Activated CD4-positive, alpha-beta T cell treated with anti-CD3 and anti-CD28 coated beads for 1 hour (primary cell): ENCODE measurements around the gene LRRC72.
"Not testable (repeated sequence)": the region's sequence is repeated elsewhere in the genome, so short reads cannot be mapped to it uniquely, and the experiment has no call there.

Experiments
- DNase-seq: peaks from one replicate; pipeline ENCODE4 v3.0.0-alpha.2; 2020

The LRRC72 gene

DNA sequence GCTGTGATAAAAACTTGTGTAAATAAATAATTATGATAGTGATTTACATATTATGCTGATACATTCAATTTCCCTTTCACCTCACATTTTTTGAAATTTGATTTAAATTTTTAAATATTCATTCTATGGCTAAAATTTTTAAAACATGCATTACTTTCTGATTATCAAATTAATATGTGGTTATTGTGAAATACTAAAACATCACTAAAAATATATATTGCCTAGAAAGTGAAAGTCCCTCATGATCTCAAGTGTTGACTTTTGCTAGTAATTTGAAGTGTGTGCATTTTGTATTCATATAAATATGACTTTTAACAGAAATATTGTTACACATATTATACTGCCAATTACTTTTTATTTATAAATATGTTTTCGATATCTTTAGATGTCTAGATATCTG, 3.1 kb downstream of the LRRC72 start:
- DNase-seq, result no peak

DNA sequence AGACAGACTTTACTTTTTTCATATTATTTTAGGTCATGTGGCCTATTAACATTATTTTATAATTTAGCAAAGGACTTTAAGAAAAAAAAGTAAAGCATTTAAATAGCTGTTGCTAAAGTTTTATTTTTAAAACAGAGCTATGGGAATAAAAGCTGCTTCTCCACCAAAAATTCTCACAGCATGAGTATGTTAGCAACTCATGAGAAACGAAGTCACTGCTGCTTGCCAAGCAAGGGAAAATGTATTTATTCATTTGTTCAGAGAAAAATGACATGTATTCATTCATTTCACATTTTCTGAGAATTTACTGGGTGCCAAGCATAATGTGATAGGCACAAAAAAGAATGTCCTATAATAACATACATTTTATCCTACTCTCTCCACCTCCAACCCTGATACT, 5.1 kb downstream of the LRRC72 start:
- DNase-seq, result no peak

DNA sequence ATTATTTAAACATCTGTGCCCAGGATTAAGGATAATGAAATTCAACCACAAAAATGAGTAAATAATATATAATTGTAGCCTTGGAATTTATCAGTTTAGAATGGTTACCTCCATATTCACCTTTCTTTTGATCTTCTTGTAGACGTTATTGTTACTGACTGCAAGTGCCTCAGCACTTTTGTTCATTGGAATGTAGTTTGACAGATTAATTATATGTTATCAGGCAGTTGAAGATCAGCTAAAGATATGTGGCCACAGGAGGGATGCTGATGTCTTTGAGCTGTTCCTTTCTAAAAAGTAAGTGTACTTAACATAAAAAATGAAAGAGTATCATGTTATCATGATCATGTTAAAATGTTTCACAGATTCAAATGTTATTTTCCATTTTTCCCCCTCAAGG, 5.6 kb downstream of the LRRC72 start:
- no peak for DNase-seq

DNA sequence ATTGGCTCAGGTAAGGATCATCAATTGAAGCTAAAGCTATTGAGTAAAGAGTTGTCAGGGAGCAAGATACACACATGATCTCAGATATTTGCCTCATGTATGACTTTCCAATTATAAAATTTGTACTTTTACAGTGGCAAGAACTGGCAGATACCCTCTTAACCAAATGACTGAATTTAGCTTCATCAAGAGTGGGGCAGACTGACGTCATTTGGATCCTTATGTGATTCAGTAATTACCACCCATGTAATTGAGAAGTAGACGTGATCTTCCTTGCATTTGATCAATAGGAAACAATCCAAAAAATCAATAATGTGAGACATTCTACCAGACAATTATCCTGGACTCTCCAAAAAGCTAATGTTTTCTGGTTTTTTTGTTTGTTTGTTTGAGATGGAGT, 8.9 kb downstream of the LRRC72 start:
- no peak for DNase-seq

DNA sequence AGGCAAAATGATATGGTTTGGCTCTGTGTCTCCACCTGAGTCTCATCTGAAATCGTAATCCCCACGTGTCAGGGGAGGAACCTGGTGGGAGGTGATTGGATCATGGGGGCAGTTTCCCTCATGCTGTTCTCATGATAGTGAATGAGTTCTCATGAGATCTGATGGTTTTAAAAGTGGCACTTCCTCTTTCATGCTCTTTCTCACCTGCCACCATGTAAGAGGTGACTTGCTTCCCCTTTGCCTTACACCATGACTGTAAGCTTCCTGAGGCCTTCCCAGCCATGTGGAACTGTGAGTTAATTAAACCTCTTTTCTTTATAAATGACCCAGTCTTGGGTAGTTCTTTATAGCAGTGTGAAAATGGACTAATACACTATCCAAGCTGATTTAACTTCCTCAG, 13.9 kb downstream of the LRRC72 start:
- DNase-seq, result not testable (repeated sequence)

DNA sequence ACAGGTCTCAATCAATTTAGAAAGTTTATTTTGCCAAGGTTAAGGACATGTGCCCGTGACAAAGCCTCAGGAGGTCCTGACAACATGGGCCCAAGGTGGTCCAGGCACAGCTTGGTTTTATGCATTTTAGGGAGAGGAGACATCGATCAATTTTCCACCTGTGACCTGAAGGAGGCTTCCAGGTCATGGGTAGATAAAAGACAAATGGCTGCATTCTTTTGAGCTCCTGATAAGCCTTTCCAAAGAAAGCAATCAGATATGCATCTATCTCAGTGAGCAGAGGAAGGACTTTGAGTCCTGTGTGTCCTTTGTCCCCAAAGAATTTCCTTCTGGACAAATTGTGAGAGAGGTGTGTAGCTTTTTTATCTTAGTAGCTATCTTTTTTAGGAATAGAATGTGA, 15.8 kb downstream of the LRRC72 start:
- no peak for DNase-seq

DNA sequence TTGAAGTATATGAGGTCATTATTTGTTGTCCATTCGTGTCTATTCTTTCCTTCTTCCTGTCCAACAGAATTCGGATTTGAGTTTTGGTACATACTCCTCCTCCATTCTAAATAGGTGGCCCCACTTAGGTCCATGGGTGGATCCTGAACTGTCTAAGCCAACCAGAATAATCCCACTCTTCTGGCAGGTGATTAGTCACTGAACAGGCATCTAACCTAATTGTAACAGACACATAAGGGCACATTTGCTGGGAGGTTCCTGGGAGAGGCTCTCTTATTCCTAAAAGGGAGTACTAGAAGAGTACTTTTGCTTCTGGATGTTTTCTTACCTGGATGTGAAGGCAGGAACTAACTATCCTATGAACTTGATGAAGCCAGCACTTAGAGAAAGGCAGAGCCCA, 16.8 kb downstream of the LRRC72 start:
- DNase-seq, result no peak

DNA sequence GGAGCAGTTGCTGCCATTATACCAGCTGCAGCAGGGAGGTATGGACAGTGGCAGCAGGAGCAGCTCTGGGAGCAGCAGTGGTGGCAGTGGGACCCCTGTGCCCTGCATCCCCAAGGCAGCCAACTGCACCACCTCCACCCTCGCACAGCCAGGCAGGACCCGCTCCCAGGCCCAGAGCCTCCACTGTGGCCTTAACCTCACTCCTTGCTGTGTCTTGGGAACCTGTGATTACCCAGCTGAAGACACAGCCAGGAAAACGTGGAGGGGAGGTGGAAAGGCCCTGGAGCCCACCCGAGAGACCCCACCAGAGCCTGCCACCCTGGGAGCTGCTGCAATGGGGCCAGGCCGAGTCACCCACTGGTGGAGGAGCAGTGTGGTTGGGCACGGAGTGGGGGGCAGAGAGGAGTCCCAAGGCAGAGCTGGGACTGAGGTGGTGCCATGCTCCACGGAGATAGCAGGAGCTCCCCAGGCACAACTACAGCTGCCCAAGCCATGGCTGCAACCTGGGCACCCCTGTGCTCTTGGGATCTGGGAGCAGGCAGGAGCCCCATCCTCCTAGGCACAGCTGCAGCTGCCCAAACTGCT, 20.4 kb downstream of the LRRC72 start:
- DNase-seq, result no peak

DNA sequence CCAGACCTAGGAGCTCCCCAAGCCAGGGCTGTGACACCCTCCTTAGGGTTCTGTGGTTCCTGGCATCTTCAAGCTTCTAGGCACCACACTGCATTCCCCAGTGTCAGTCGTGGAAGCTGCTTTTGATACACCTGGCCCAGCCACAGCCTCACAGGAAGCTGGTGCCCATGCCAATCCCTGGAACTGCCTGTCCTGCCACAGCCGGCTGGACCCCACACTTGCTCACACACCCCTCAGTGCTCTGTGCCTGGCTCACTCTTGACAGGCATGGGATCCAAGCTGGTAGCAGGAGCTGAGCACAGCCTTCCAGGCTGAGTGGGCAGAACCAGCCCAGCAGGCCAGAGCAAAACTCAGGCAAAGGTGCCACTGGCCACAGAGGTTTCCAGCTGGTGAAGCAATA, 21.8 kb downstream of the LRRC72 start:
- DNase-seq, result no peak

DNA sequence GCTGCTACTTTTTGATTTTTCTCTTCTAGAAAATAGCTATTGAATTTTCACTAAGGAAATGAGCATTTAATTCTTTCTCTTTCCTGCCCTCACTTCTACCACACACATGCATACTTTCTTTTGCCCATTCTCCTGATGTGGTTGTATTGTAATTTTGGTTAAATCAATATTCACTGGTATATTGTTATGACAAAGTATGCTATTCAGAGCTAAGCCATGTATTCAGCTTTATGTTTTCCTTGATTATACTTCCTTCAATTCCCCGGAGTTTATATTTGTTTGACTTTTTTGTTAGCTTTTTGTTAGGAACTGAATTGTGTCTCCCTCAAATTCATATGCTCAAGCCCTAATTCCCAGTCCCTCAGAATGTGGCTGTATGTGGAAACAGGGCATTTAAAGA, 24.0 kb downstream of the LRRC72 start:
- no peak for DNase-seq

DNA sequence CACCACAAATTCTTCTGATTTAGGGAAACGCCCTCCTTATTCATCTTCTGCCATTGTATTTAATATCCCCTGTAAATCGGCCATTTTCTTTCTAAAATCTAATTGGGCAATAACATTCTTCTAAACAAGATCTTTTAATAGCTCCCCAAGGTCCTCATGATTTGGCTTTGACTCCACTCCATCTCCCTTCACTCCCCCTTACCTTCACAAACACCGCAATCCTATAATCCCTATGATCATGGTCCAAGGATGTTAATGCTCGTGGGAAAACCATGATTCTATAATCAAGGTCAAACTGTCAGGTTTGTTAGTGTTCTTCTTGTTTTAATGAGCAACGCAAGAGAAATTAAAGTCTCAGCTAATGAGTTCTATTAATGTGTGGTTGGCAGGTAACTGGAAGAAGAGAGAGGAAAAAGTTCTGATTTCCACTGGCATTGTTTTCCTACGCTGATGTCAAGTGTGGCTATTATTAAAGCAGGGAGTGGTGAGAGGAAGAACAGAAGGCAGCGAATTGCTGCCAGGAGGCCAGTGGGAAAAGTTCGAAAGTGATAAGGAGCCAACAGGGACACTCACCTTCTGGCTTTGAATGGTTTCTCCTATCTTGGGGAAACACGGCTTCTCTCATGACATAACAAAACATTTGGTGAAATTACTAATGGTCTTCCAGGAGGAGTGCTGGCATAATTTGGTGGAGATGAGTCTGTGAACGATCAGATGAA, 28.1 kb downstream of the LRRC72 start:
- no peak for DNase-seq

DNA sequence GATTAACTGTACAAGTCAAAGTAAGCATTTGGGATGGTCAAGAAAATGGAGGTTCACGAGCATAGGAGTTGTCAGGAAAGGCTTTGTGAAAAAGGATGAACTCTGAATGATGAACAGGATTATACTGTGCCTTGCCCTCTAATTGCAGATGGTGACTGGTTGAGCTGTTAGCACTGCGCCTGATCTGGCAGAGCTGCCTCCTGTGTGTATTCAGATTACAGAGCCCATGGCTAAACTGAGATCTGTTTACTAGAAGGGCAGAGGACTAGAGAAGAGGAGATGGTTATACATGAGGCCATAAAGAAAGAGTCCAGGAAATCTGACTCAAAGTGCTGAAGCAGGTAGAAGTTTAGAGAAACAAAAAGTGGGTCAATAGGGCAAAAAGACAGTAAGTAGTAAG, 29.7 kb downstream of the LRRC72 start:
- no peak for DNase-seq

DNA sequence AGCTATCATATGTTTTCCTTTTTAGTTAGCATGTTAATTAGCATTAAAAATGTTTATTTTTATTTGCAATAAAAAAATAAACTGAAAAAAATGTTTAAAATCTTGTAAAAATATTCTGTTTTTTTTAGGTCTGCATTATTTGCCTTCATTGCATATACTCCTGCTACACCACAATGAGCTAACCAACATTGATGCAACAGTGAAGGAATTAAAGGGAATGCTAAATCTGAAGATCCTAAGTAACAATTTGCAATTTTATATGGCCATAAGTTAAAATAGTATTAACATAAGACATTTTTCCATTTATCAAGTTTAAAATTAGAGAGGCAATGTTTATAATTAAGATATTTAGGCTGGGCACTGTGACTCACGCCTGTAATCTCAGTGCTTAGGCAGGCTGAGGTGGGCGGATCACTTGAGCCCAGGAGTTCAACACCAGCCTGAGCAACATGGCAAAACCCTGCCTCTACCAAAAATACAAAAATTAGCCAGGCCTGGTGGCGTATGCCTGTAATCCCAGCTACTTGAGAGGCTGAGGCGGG, 32.2 kb downstream of the LRRC72 start:
- DNase-seq, result no peak

DNA sequence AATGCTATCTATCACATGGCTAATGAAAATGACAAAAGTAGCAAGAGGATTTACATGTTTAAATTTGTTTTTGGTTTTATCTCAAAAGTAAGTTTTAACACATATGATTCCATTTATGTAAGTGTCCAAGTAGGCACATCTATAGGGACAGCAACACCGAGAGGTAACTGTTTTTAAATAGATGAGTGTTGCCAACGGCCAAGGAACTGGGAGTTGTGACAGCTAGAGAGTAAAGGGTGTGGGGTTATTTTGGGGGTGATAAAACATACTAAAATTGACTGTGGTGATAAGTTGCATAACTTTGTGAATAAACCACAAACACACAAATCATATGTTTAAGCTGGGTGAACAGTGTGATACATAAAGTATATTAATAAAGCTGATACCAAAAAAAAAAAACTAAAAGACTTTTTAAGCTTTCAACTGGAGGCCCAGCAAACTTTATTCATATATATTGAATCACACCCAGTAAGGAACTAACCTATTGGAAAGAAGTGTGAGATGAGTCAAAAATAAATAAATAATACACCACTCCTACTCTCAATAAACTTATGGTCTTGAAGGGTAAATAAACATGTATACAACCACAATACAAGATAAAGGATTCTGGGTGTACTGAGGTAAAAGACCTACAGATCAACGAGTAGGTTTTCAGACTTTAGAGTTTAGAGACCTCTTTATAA, 33.0 kb downstream of the LRRC72 start:
- no peak for DNase-seq

DNA sequence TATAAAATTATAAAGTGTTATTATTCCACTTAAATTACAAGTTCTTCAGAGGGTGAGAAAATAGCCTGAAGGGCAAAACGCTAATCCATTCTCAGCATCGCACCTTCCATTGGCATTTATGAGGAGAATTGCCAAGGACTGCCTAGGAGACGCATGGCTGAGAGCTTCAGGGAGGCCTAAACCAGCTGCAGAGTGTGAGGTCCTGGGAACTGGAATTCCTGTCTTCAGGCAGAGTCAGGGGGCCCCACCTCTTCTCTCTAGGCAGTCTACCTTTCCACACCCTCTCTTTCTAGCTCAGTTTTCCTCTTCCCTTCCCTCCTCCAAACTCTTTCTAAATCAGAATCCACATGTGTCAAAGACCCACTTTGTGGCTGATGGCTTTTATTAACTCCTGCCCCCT, 35.3 kb downstream of the LRRC72 start:
- DNase-seq, result no peak

DNA sequence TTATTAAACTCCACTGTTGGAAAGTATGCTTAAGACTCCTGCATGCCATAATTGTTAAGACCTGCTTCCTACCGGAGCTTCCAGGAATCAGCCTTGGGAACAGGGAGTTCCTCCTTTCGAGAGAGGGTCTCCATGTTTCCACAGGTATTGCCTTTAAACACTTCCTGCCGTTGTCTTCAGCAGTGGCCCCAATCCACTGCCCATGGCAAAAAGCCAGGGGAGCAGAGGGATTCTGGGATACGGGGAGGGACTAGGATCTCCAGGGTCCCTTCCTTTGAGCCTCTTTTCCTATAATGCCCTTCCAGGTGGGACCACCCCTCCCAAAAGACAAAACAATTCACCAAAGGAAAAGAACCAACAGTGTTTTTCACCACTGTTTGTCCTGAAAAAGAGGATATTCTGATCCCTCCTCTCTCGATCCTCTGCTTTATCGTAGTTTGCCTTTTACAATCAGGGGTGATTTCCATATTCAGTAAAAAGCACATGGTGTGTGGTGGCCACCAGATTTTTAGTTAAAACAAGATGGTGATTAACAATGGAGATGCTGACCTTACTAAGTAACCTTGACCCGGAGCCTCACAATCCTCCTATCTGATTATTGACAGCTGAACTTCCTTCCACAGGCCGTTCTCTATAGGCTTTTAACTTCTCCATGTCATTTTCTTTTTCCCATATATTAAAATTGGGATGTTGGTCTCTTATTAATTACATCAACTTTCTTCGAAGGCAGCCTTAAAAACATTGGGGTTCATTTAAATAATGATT, 36.0 kb downstream of the LRRC72 start:
- DNase-seq, result no peak

DNA sequence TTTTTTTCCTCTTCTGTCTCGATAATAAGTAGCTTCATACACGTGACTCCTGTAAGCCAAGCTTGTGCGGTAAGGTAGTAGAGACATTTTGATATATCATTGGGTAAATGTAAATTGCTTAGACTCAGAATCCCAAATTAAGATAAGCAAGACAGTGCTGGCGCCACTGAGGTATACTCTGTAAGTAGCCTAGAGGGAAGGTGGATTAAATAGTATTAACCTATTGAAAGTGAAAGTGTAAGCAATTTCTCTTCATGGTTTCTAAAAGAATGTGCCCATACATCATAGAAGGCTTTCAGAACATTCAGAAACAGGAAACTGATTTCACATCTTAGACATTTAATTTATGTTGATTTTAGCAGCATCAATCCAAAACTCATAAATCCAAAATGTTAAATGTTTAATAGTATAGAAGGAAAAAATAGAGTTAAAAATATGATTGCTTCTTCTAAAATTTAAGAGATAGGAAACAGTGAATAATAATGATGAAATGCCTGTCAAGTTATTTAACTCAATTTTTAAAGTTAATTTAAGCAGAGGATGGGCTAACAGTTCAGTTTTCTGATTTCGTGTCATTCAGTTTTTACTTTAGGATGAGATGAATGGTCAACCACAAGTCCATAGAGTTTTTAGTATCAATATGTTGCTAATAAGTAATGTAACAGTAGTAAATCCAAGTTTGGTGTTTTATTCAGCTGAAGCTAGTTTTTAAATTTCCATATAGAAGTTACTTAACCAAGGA, 36.8 kb downstream of the LRRC72 start:
- no peak for DNase-seq

DNA sequence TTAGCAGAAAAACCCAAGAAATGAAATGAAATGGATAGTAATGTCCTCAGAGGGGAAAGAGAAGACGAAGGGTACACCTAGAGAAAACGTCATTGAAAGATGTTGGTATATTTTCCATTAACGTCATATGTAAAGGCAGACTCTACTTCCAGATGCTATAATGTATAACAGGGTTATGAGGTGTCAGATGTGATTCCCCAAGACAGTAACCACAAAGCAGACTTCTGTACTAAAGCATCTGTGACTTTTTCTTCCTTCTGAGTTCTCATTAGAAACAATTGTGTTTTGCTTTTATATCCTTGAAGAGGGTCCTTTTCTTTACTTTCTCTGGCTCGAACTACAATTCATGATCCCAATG, 37.4 kb downstream of the LRRC72 start:
- DNase-seq, result no peak

DNA sequence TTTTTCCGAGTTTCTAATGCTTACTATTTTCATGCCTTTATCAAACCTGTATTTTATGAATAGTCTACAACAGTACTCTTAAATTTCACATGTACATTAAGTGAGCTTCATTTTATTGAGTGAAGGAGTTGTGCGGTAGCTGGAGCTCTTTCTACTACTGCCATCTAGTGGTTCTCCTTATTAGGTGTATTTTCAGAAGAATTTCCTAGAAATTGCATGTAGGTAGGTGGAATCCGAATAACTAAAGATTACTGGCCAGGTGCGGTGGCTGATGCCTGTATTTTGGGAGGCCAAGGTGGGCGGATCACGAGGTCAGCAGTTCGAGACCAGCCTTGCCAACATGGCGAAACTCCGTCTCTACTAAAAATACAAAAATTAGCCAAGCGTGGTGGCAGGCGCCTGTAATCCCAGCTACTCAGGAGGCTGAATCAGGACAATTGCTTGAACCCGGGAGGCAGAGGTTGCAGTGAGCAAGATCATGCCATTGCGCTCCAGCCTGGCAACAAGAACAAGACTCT, 38.3 kb downstream of the LRRC72 start:
- DNase-seq, result no peak

DNA sequence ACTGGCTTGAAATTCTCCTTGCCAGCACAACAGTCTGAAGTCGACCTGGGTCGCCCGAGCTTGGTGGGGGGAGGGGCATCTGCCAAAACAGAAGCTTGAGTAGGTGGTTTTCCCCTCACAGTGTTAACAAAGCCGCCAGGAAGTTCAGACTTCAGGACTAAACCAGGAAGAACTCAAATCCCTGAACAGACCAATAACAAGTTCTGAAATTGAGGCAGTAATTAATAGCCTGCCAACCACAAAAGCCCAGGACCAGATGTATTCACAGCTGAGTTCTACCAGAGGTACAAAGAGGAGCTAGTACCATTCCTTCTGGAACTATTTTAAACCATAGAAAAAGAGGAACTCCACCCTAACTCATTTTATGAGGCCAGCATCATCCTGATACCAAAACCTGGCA, 45.3 kb downstream of the LRRC72 start:
- no peak for DNase-seq

DNA sequence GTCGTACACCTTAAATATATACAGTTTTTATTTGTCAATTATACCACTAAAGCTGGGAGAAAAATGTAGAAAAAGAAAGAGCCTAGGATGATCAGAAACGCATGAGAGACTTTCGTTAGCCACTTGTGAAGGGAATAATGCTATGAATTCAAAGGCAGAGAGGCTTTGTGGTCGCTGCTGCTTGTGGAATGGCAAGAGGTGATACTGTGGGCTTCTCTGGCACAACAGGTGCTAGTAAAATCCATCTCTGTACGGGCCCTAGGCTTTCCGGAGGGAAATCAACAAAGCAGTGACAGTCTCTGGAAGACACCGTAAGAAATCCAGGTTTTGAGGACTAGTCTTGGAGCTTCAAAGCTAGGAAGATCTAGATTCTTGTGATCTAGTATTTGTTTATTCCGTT, 52.6 kb downstream of the LRRC72 start:
- DNase-seq, result no peak

DNA sequence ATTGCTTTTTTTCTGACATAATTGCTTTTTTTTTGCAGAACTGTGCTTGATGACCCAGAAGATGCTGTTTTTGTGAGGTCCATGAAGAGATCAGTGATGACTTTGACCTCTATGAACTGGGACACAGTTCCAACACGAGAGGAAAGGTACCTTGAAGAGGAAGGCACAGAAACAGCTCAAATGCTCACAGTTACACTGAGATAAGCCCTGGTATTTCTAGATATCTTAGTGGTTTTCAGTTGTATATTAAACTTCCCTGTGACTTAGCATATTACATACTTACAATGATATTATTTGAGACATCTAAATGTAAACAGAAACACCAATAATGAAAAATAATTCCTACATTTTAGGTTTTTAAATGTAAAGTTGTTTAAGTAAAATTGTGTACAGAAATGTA, 54.7 kb downstream of the LRRC72 start:
- no peak for DNase-seq

DNA sequence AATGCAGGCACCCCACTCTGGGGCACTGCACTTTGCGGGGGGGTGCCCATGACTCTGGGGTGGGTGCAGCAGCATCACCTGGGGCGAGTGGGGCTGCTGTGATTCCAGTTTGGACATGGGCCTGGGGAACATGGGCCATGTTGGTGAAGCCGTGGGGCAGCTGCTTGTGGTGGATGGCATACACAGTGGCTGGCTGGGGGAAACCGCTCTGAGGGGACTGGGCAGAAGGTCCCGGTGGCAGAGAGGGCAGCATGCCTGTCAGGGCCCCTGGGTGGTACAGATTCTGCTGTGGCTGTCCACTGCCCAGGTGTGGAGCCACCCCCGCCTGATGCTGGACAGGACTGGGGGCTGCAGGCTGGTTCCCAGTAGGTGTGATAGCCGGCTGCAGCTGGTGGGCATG, 57.2 kb downstream of the LRRC72 start:
- no peak for DNase-seq
